ENCODE results near the gene MRPS18A. TPM values are rescaled to one million over a fixed set of nuclear protein-coding genes. Genes with fewer than 3 reads are reported as not detected.

Gene MRPS18A
- total and polyA plus RNA-seq, 9 of the 15 experiments (the other 6 are each of a cell fraction or from before 2014, with no cell fraction given), result 87.5 to 243 (median 125) TPM

GRCh38 chr6:43630980-43631619, 56.5 kb downstream of the MRPS18A start (continued):
- TF ChIP-seq, protein P1, sequence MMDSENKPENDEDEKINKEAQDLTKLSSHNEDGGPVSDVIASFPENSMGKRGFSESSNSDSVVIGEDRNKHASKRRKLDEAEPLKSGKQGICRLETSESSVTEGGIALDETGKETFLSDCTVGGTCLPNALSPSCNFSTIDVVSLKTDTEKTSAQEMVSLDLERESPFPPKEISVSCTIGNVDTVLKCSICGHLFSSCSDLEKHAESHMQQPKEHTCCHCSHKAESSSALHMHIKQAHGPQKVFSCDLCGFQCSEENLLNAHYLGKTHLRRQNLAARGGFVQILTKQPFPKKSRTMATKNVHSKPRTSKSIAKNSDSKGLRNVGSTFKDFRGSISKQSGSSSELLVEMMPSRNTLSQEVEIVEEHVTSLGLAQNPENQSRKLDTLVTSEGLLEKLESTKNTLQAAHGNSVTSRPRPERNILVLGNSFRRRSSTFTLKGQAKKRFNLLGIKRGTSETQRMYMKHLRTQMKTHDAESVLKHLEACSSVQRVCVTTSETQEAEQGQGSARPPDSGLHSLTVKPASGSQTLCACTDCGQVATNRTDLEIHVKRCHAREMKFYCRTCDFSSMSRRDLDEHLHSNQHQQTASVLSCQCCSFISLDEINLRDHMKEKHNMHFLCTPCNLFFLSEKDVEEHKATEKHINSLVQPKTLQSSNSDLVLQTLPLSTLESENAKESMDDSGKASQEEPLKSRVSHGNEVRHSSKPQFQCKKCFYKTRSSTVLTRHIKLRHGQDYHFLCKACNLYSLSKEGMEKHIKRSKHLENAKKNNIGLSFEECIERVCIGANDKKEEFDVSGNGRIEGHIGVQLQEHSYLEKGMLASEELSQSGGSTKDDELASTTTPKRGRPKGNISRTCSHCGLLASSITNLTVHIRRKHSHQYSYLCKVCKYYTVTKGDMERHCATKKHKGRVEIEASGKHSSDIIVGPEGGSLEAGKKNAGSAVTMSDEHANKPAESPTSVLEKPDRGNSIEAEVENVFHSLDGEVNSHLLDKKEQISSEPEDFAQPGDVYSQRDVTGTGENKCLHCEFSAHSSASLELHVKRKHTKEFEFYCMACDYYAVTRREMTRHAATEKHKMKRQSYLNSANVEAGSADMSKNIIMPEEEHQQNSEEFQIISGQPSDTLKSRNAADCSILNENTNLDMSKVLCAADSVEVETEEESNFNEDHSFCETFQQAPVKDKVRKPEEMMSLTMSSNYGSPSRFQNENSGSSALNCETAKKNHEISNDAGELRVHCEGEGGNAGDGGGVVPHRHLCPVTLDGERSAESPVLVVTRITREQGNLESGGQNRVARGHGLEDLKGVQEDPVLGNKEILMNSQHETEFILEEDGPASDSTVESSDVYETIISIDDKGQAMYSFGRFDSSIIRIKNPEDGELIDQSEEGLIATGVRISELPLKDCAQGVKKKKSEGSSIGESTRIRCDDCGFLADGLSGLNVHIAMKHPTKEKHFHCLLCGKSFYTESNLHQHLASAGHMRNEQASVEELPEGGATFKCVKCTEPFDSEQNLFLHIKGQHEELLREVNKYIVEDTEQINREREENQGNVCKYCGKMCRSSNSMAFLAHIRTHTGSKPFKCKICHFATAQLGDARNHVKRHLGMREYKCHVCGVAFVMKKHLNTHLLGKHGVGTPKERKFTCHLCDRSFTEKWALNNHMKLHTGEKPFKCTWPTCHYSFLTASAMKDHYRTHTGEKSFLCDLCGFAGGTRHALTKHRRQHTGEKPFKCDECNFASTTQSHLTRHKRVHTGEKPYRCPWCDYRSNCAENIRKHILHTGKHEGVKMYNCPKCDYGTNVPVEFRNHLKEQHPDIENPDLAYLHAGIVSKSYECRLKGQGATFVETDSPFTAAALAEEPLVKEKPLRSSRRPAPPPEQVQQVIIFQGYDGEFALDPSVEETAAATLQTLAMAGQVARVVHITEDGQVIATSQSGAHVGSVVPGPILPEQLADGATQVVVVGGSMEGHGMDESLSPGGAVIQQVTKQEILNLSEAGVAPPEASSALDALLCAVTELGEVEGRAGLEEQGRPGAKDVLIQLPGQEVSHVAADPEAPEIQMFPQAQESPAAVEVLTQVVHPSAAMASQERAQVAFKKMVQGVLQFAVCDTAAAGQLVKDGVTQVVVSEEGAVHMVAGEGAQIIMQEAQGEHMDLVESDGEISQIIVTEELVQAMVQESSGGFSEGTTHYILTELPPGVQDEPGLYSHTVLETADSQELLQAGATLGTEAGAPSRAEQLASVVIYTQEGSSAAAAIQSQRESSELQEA (IDR thresholded peaks at IDR 0.05; ENCODE audit: low read depth), result no peak
- TF ChIP-seq ZNF398 (CRISPR knock-in tag; IDR thresholded peaks at IDR 0.05), result no peak
- TF ChIP-seq CC2D1A (IDR thresholded peaks at IDR 0.05), result peak; percentile 98
- TF ChIP-seq POLR3G (IDR thresholded peaks at IDR 0.05; ENCODE audit: extremely low read depth, insufficient read length, insufficient replicate concordance), result no peak
- no peak for TF ChIP-seq HDAC8 (tag; IDR thresholded peaks at IDR 0.05)
- 0 out of 4 replicates have a peak, but pooled peaks of 1 of the 2 experiments have one; percentile 68 for TF ChIP-seq ETV6 (IDR thresholded peaks at IDR 0.05; ENCODE audit: borderline replicate concordance in 1 of 2, low read depth in 2 of 2, low read length in 1 of 2)
- TF ChIP-seq ETV6 (CRISPR knock-in tag; IDR thresholded peaks at IDR 0.05; ENCODE audit: borderline replicate concordance), result no peak
- peak; percentile 99 for TF ChIP-seq KLF16 (IDR thresholded peaks at IDR 0.05)
- TF ChIP-seq SMARCC2 (IDR thresholded peaks at IDR 0.05; ENCODE audit: low read depth), result peak; percentile 98
- TF ChIP-seq GABPB2 (CRISPR knock-in tag; conservative IDR thresholded peaks at IDR 0.05), result no peak; the same call in 1 of the 2 replicates
- no peak for TF ChIP-seq KDM2B (CRISPR knock-in tag; IDR thresholded peaks at IDR 0.05)
- peak; percentile 91; the same call in 1 of the 2 replicates for TF ChIP-seq THRB (CRISPR knock-in tag; conservative IDR thresholded peaks at IDR 0.05)
- no peak for TF ChIP-seq RBM15 (IDR thresholded peaks at IDR 0.05; ENCODE audit: insufficient read depth, low read length)
- TF ChIP-seq, protein P2, sequence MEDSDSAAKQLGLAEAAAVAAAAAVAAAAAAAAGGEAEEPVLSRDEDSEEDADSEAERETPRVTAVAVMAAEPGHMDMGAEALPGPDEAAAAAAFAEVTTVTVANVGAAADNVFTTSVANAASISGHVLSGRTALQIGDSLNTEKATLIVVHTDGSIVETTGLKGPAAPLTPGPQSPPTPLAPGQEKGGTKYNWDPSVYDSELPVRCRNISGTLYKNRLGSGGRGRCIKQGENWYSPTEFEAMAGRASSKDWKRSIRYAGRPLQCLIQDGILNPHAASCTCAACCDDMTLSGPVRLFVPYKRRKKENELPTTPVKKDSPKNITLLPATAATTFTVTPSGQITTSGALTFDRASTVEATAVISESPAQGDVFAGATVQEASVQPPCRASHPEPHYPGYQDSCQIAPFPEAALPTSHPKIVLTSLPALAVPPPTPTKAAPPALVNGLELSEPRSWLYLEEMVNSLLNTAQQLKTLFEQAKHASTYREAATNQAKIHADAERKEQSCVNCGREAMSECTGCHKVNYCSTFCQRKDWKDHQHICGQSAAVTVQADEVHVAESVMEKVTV (CRISPR knock-in tag; IDR thresholded peaks at IDR 0.05), result no peak
- TF ChIP-seq PHB2 (IDR thresholded peaks at IDR 0.05; ENCODE audit: low read depth), result peak; percentile 97
